HG02885 (cell line): ENCODE measurements around the gene BBIP1.

ENCODE experiments used
- ATAC-seq: cut with Tn5 transposase; IDR thresholded peaks from one replicate; pipeline ENCODE4 v1.9.1; 2021; ENCODE audit warnings: mild to moderate bottlenecking; ENCODE audit not compliant: unreplicated experiment, poor library complexity

Gene BBIP1

GRCh38 chr10:110918643-110919348, at the start of gene BBIP1:
Gene BBIP1, minus strand, starts transcription at chr10:110919180. Its CDS starts 1,023 bp downstream, at chr10:110918157.
- ATAC-seq: peak; percentile 81

DNA sequence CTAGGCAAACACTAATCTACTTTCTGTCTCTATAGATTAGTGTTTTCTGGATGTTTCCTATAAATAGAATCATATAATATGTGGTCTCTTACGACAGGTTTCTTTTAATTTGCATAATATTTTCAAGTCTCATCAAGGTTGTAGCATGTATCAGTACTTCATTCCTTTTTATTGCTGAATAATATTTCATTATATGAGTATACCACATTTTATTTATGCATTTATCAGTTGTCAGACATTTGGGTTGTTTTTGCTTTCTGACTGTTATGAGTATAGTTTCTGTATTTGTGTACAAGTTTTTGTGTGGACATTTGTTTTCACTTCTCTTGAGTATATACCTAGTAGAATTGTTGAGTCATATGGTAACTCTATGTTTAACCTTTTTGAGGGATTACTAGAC, 48.7 kb upstream of the BBIP1 start:
- ATAC-seq: peak; percentile 62

DNA sequence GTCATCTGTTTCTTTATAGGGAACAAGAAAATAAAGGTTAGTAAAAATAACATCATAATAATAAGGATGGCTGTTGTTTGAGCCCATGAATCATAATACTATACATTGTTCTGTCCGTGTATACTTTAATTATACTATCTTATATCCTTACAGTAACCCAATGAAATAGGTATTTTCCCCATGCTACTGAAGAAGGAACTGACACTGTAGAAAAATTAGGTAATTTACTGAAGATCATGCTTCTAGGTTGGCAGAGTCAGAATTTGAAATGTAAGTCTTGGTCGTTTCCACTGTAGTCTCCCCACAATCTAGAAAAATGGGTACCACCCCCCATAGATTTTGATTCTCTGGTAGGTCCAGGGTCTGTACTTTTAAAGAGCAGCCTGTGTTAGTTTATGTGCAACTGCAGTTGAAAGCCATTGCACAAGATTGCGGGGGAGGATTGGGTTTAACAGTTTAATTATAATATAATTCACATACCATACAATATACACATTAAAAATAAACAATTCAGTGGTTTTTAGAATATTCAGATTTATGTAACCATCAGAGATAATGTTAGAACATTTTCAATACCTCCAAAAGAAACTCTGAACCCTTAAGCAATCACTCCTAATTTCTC, 48.1 kb upstream of the BBIP1 start:
- peak; percentile 35 for ATAC-seq

GRCh38 chr10:110966146-110966545, 47.2 kb upstream of the BBIP1 start:
- no peak for ATAC-seq

DNA sequence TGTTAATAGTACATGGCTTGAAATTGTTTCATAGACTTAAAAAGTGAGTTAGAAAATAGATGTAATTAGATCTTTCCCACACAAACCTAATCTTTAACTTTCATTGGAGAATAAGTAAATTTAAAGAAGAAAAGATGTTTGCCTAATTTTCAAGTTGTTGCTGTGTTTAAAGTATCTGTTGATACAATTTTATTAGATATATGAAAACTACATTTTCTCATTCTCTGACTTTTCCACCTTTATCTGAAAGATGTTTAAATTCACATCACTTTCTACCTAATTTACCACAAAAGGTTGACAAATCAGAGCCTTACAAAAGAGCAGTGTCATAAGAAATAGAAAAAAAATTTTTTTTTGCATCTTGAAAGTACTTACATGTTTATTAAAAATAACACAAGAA, 46.2 kb upstream of the BBIP1 start:
- no peak for ATAC-seq

DNA sequence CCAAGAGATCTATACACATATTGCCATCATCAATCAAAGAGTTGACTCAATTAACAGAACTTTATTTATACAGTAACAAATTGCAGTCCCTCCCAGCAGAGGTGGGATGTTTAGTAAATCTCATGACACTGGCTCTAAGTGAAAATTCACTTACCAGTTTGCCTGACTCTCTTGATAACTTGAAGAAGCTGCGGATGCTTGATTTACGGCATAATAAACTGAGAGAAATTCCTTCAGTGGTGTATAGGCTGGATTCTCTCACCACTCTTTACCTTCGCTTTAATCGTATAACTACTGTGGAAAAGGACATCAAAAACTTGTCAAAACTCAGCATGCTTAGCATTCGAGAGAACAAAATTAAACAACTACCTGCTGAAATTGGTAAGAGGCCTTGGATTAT, 45.7 kb upstream of the BBIP1 start:
- no peak for ATAC-seq

GRCh38 chr10:110963162-110963561, 44.2 kb upstream of the BBIP1 start:
- ATAC-seq: no peak

- no peak for ATAC-seq
Measured at GRCh38 chr10:110962443-110962842, 43.5 kb upstream of the BBIP1 start.

- ATAC-seq: no peak
Measured at GRCh38 chr10:110960333-110960712, 41.3 kb upstream of the BBIP1 start.

GRCh38 chr10:110959379-110960332, 40.7 kb upstream of the BBIP1 start:
- ATAC-seq: no peak

DNA sequence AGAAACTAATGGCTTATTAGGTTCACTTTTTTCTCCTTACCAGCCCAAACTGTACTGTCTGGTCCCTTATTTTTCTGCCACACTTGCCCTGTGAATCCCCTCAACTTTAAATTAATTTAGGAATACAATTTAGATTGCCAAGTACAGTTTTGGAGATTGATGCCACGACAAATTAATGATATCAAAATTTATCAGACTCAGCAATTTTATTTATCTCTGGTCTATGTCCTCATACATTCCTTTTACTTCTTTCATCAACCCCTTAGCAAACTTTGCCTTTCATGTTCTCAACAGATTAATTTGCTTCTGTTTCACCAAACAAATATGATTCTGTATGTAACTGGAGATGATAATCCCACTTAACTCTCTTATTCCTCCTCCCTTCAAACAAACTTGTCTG, 38.6 kb upstream of the BBIP1 start:
- ATAC-seq: no peak

DNA sequence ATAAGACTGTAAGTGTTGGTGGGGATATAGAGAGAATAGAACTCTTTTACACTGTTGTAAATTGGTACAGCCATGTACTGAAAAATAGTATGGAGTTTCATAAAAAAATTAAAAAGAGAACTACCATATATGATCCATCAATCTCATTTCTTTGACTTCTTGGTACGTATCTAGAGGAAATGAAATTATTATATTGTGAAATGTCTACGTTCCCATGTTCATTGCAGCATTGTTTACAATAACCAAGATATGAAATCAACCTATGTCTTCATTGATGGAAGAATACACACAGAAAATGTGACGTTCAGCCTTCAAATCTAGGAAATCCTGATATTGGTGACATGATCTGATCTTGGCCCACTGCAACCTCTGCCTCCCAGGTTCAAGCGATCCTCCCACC, 32.4 kb upstream of the BBIP1 start:
- ATAC-seq: no peak

DNA sequence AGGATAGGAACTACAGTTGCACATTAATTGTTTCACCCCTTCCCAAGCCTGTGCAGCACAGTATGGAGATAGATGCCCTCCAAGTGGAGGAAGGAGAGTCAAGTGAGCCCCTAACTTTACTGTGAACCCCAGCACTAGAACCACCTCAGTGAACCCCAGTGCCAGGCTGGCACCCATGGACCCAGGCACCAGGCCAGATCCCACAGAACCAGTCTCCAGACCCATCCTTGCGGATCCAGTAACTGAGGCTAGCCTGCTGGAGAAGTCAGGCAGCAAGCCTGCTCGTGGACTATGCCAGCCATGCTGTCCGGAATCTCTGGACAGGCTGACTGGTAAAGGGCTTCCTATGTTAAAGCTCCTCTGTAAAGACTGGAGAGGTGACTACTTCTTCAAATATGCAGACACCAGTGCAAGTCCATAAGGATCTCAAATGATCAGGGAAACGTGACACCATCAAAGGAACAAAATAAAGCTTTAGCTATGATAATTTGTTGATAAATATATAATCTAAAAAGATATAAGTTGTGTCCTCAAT, 28.1 kb upstream of the BBIP1 start:
- ATAC-seq: no peak

GRCh38 chr10:110946496-110946895, 27.5 kb upstream of the BBIP1 start:
- ATAC-seq: no peak

- ATAC-seq: no peak
Measured at GRCh38 chr10:110944792-110945396, 25.9 kb upstream of the BBIP1 start.

- no peak for ATAC-seq
Measured at GRCh38 chr10:110939419-110939818, 20.4 kb upstream of the BBIP1 start.

DNA sequence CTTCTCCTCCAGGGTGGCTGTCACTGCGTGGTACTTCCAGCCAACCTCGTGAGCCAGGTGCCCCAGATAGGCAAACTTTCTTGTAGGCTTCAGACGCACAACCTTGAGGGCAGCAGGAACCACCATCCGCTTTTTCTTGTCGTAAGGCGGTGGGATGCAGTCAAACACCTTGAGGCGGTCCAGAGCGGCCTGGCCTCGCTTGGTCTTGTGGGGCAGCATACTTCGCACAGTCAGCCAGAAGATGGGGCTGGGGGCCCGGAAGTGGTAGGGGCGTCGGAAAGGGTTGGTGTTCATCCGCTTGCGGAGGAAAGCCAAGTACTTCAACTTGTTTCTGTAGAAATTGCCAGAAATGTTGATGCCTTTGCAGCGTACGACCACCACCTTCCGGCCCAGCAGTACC, 17.8 kb upstream of the BBIP1 start:
- no peak for ATAC-seq

- no peak for ATAC-seq
Measured at GRCh38 chr10:110932505-110933180, 13.7 kb upstream of the BBIP1 start.

DNA sequence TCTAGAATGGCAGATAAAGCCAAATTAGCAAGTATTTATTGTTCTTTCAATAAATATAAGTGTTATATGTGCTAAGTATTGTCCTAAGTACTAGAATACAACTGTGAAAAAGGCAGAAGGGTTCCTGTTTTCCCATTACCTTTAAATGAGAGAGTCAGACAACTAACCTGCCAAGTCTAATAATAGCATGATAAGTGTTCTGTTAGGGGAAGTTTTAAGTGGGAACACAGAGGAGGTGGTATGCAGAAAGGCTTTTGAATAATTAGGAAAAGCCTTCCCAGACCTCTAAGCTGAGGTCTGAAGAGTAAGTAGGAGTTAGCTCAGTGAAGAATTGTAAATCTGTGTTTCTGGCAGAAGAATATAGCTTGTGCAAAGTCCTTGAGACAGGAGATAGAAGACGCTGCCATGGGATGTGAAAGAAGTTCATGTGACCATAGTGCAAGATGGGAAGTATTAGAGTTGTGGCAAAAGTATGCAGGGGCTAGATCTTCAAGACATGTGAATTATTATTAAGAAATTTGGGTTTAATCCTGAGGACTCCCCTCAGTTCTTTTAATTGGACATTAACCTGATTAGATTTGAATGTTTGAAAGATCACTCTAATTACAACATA, 12.9 kb upstream of the BBIP1 start:
- no peak for ATAC-seq
